ENCODE measurements around the gene GPC6.

The GPC6 gene

GRCh38 chr13:94088742-94089141 is 862.1 kb downstream of the GPC6 start:
- no peak for DNase-seq (ENCODE audit: low read depth)
- no peak for TF ChIP-seq CTCF (IDR thresholded peaks at IDR 0.05; ENCODE audit: low read depth, low read length, missing control alignments)
- H3K4me3 ChIP-seq (ENCODE audit: low read depth, low read length) = no peak overlapping the region

- TF ChIP-seq CTCF (IDR thresholded peaks at IDR 0.05; ENCODE audit: low read depth, low read length, missing control alignments) = no peak
- no peak overlapping the region for H3K4me3 ChIP-seq (ENCODE audit: low read depth, low read length)
- no peak for DNase-seq (ENCODE audit: low read depth)
Measured at GRCh38 chr13:94090773-94091480, 864.3 kb downstream of the GPC6 start.

GRCh38 chr13:94093652-94094315 is 867.2 kb downstream of the GPC6 start:
- no peak for DNase-seq (ENCODE audit: low read depth)
- no peak overlapping the region for H3K4me3 ChIP-seq (ENCODE audit: low read depth, low read length)
- no peak for TF ChIP-seq CTCF (IDR thresholded peaks at IDR 0.05; ENCODE audit: low read depth, low read length, missing control alignments)

GRCh38 chr13:94109715-94110374 is 883.2 kb downstream of the GPC6 start:
- no peak overlapping the region for H3K4me3 ChIP-seq (ENCODE audit: low read depth, low read length)
- no peak for TF ChIP-seq CTCF (IDR thresholded peaks at IDR 0.05; ENCODE audit: low read depth, low read length, missing control alignments)
- DNase-seq (ENCODE audit: low read depth) = no peak

- no peak for TF ChIP-seq CTCF (IDR thresholded peaks at IDR 0.05; ENCODE audit: low read depth, low read length, missing control alignments)
- H3K4me3 ChIP-seq (ENCODE audit: low read depth, low read length) = no peak overlapping the region
- DNase-seq (ENCODE audit: low read depth) = no peak
Measured at GRCh38 chr13:94112227-94112626, 885.6 kb downstream of the GPC6 start.

GRCh38 chr13:94112731-94113130 is 886.1 kb downstream of the GPC6 start:
- TF ChIP-seq CTCF (IDR thresholded peaks at IDR 0.05; ENCODE audit: low read depth, low read length, missing control alignments) = no peak
- no peak overlapping the region for H3K4me3 ChIP-seq (ENCODE audit: low read depth, low read length)
- DNase-seq (ENCODE audit: low read depth) = no peak

All from GM12864 (cell line).